ENCODE measurements around the gene EPAS1. TPM values are rescaled to one million over a fixed set of nuclear protein-coding genes. Genes with fewer than 3 reads are reported as not detected.

The EPAS1 gene
- total RNA-seq, 1 donor from 2014 or later, result 0.47 TPM

DNA sequence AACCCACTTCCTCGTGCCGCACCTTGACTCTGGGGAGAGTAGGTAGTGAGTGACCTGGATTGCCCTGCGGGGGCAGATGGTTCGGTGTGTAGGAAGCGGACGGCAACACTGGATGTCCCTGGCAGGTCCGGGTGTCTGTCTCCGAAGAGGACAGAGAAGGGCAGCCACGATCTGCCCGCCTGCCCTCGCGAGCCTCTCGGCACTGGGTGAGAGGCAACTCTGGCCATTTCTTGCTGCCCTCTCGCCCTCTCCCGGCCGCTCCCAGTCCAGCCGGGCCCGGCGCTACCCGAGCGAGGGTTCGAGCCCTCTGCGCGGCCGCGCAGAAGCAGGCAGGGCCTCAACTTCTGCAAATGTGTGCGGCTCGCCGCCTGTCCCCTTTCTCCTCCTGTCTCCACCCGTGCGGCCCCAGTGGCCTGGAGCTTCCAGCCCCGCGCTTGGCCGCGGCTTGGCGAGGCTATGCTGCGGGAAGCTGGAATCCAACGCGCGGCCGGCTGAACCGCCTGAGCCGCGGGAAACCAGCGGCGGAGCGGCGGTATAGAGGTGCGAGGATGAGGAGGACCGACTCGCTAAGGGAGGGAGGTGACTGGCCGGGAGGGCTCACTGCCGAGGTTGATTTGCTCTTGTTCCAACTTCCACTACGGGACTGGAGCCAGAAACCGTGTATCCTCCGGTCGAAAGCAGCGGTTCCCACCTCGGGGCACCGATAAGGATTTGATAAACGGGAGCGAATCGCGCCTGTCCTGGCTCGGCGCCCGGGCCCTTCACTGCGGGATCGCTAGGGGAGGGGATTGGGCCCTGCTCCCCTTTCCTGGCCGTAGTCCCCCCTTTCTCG lies 1.5 kb downstream of the EPAS1 start:
- H3K4me1 Mint-ChIP-seq, result peaks cover 24% of the 10 kb centered on the region
- TF ChIP-seq CTCF (IDR thresholded peaks at IDR 0.05), result no peak
- no peaks in the 10 kb centered on the region for H3K9me3 Mint-ChIP-seq
- ChIA-PET CTCF (interaction anchor here (0.6 kb wide), 1 partner anchor 236 kb away, joined by 3 read pairs; no protein-coding TSS in a partner anchor), POLR2A (no interaction called here)
- H3K36me3 Mint-ChIP-seq (ENCODE audit: low read depth), result peaks cover 4% of the 10 kb centered on the region
- intact Hi-C loops (cut with micrococcal nuclease), result loop anchor here (5.0 kb wide), 1 partner anchor 686 kb away; the partner anchor contains the start of gene SRBD1
- DNase-seq (peak; percentile 34), ATAC-seq (ENCODE audit: low read depth) (no peak)
- peaks cover 57% of the 10 kb centered on the region for H3K27me3 Mint-ChIP-seq
- H3K4me3 Mint-ChIP-seq, result peak overlapping the region; percentile 91
- H3K27ac Mint-ChIP-seq, result no peak overlapping the region

GRCh38 chr2:46299365-46300263 lies 2.4 kb downstream of the EPAS1 start:
- H3K4me1 Mint-ChIP-seq, result peaks cover 24% of the 10 kb centered on the region
- no peak overlapping the region for H3K27ac Mint-ChIP-seq
- no peaks in the 10 kb centered on the region for H3K9me3 Mint-ChIP-seq
- intact Hi-C loops (cut with micrococcal nuclease), result loop anchor here (5.0 kb wide), 1 partner anchor 687 kb away; the partner anchor contains the start of gene SRBD1
- H3K27me3 Mint-ChIP-seq, result peaks cover 60% of the 10 kb centered on the region
- DNase-seq (no peak), ATAC-seq (ENCODE audit: low read depth) (no peak)
- POLR2A ChIA-PET, result no interaction called here
- peaks cover 4% of the 10 kb centered on the region for H3K36me3 Mint-ChIP-seq (ENCODE audit: low read depth)
- TF ChIP-seq CTCF (IDR thresholded peaks at IDR 0.05), result no peak
- CTCF ChIA-PET, result no interaction called here
- peak overlapping the region; percentile 91 for H3K4me3 Mint-ChIP-seq

GRCh38 chr2:46300406-46300832 lies 3.2 kb downstream of the EPAS1 start:
- Mint-ChIP-seq H3K27ac (no peak overlapping the region), H3K4me3 (no peak overlapping the region), H3K9me3 (no peaks in the 10 kb centered on the region), H3K27me3 (peaks cover 59% of the 10 kb centered on the region), H3K36me3 (ENCODE audit: low read depth) (peaks cover 4% of the 10 kb centered on the region), H3K4me1 (peaks cover 24% of the 10 kb centered on the region)
- intact Hi-C loops (cut with micrococcal nuclease), result no loop called here
- no peak for DNase-seq
- ChIA-PET POLR2A (no interaction called here), CTCF (no interaction called here)
- no peak for TF ChIP-seq CTCF (IDR thresholded peaks at IDR 0.05)
- ATAC-seq (ENCODE audit: low read depth), result no peak

- CTCF ChIA-PET, result no interaction called here
- Mint-ChIP-seq H3K27ac (no peak overlapping the region), H3K4me1 (peaks cover 24% of the 10 kb centered on the region), H3K27me3 (peaks cover 55% of the 10 kb centered on the region), H3K9me3 (no peaks in the 10 kb centered on the region), H3K4me3 (no peak overlapping the region), H3K36me3 (ENCODE audit: low read depth) (peaks cover 4% of the 10 kb centered on the region)
- ATAC-seq (ENCODE audit: low read depth), result no peak
- no peak for TF ChIP-seq CTCF (IDR thresholded peaks at IDR 0.05)
- intact Hi-C loops (cut with micrococcal nuclease), result no loop called here
- no peak for DNase-seq
- POLR2A ChIA-PET, result no interaction called here
These were observed 4.9 kb downstream of the EPAS1 start for GRCh38 chr2:46302005-46302695.

Measured in activated B cell treated with CpG ODN at 0.5 μM for 24 hours (primary cell).